WTC11 (cell line): ENCODE measurements around the gene PTGS1.

Experiments
- E2F1 ChIP-seq: sonication (generic); formaldehyde crosslinking; IDR thresholded peaks from 2 replicates; pipeline ENCODE4 v1.8.0; 2022; ENCODE audit warnings: mild to moderate bottlenecking, missing genetic modification reagents
- E2F5 ChIP-seq: sonication (generic); formaldehyde crosslinking; IDR thresholded peaks from 2 replicates; pipeline ENCODE4 v1.8.1; 2022; ENCODE audit warnings: mild to moderate bottlenecking, moderate library complexity, missing genetic modification reagents
- SOX15 ChIP-seq: fragments of 250-450 bp; sonication (Bioruptor Pico); IDR thresholded peaks from 2 replicates; pipeline ENCODE4 v1.9.0; 2021; ENCODE audit warnings: mild to moderate bottlenecking
- SP1 ChIP-seq: sonication (generic); formaldehyde crosslinking; conservative IDR thresholded peaks from 2 replicates; pipeline ENCODE4 v1.8.1; 2022; ENCODE audit warnings: missing genetic modification reagents
- TCF7 ChIP-seq: sonication (generic); formaldehyde crosslinking; IDR thresholded peaks from 2 replicates; pipeline ENCODE4 v1.8.0; 2022; ENCODE audit warnings: mild to moderate bottlenecking, low read depth, missing genetic modification reagents, moderate library complexity
- TEAD4 ChIP-seq: sonication (generic); formaldehyde crosslinking; IDR thresholded peaks from 2 replicates; pipeline ENCODE4 v1.8.0; 2022; ENCODE audit warnings: mild to moderate bottlenecking, missing genetic modification reagents
- ZNF232 ChIP-seq: sonication (generic); formaldehyde crosslinking; IDR thresholded peaks from 2 replicates; pipeline ENCODE4 v1.8.0; 2022; ENCODE audit warnings: mild to moderate bottlenecking, missing genetic modification reagents
- TF ChIP-seq, protein P1 (sequence below): fragments of 200-600 bp; IDR thresholded peaks from 2 replicates; pipeline ENCODE4 v1.8.0; 2022; ENCODE audit warnings: antibody characterized with exemption
- TF ChIP-seq, protein P2 (sequence below): sonication (generic); formaldehyde crosslinking; IDR thresholded peaks from 2 replicates; pipeline ENCODE4 v1.8.1; 2023; ENCODE audit warnings: mild to moderate bottlenecking, missing genetic modification reagents, moderate library complexity

- TF ChIP-seq TEAD4 (CRISPR knock-in tag) (no peak), E2F1 (no peak), TCF7 (CRISPR knock-in tag) (no peak), E2F5 (CRISPR knock-in tag) (no peak), SP1 (CRISPR knock-in tag) (no peak), ZNF232 (CRISPR knock-in tag) (no peak), SOX15 (CRISPR knock-in tag) (no peak)
- TF ChIP-seq, protein P1, sequence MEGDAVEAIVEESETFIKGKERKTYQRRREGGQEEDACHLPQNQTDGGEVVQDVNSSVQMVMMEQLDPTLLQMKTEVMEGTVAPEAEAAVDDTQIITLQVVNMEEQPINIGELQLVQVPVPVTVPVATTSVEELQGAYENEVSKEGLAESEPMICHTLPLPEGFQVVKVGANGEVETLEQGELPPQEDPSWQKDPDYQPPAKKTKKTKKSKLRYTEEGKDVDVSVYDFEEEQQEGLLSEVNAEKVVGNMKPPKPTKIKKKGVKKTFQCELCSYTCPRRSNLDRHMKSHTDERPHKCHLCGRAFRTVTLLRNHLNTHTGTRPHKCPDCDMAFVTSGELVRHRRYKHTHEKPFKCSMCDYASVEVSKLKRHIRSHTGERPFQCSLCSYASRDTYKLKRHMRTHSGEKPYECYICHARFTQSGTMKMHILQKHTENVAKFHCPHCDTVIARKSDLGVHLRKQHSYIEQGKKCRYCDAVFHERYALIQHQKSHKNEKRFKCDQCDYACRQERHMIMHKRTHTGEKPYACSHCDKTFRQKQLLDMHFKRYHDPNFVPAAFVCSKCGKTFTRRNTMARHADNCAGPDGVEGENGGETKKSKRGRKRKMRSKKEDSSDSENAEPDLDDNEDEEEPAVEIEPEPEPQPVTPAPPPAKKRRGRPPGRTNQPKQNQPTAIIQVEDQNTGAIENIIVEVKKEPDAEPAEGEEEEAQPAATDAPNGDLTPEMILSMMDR = no peak
- TF ChIP-seq, protein P2, sequence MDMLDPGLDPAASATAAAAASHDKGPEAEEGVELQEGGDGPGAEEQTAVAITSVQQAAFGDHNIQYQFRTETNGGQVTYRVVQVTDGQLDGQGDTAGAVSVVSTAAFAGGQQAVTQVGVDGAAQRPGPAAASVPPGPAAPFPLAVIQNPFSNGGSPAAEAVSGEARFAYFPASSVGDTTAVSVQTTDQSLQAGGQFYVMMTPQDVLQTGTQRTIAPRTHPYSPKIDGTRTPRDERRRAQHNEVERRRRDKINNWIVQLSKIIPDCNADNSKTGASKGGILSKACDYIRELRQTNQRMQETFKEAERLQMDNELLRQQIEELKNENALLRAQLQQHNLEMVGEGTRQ (CRISPR knock-in tag) = no peak
These were observed 32.7 kb downstream of the PTGS1 start for GRCh38 chr9:122403381-122404000.
